SH-SY5Y (cell line): ENCODE measurements around the gene PSMD5.

Experiments
- GATA2 ChIP-seq: IDR thresholded peaks from 2 replicates; pipeline ENCODE4 v1.6.1; 2011; ENCODE audit warnings: mild to moderate bottlenecking, low read depth, low read length
- GATA3 ChIP-seq: IDR thresholded peaks from 2 replicates; pipeline ENCODE4 v1.6.1; 2011; ENCODE audit warnings: low read depth, mild to moderate bottlenecking, low read length, moderate library complexity

Gene PSMD5

GRCh38 chr9:120832807-120833206, 9.9 kb downstream of the PSMD5 start:
- no peak for TF ChIP-seq GATA3
- TF ChIP-seq GATA2 = no peak

GRCh38 chr9:120830865-120831264, 11.9 kb downstream of the PSMD5 start:
- TF ChIP-seq GATA3 (no peak), GATA2 (no peak)

GRCh38 chr9:120830151-120830550, 12.6 kb downstream of the PSMD5 start:
- TF ChIP-seq GATA3 (no peak), GATA2 (no peak)

GRCh38 chr9:120829650-120830049, 13.1 kb downstream of the PSMD5 start:
- no peak for TF ChIP-seq GATA2
- no peak for TF ChIP-seq GATA3

GRCh38 chr9:120820095-120820494, 22.6 kb downstream of the PSMD5 start:
- TF ChIP-seq GATA2 = no peak
- no peak for TF ChIP-seq GATA3

- TF ChIP-seq GATA2 = no peak
- no peak for TF ChIP-seq GATA3
Observed at GRCh38 chr9:120818595-120818994, 24.1 kb downstream of the PSMD5 start.

- TF ChIP-seq GATA2 = no peak
- no peak for TF ChIP-seq GATA3
Observed at GRCh38 chr9:120815075-120815474, 27.6 kb downstream of the PSMD5 start.

- TF ChIP-seq GATA2 = no peak
- TF ChIP-seq GATA3 = no peak
Observed at GRCh38 chr9:120808931-120809330, 33.8 kb downstream of the PSMD5 start.

GRCh38 chr9:120807607-120808379, 34.9 kb downstream of the PSMD5 start:
- TF ChIP-seq GATA2 = no peak
- no peak for TF ChIP-seq GATA3

GRCh38 chr9:120801441-120801840, 41.3 kb downstream of the PSMD5 start:
- no peak for TF ChIP-seq GATA3
- no peak for TF ChIP-seq GATA2

GRCh38 chr9:120792898-120793765, 49.6 kb downstream of the PSMD5 start, which contains the start of gene FBXW2:
TSS of gene FBXW2 (minus strand) at chr9:120793416. CDS start at chr9:120788258, 5,158 bp downstream.
- TF ChIP-seq GATA2 (no peak), GATA3 (no peak)

- TF ChIP-seq GATA3 (no peak), GATA2 (no peak)
Observed at GRCh38 chr9:120791161-120791560, 51.6 kb downstream of the PSMD5 start.

GRCh38 chr9:120787933-120788332, 54.8 kb downstream of the PSMD5 start:
- no peak for TF ChIP-seq GATA3
- TF ChIP-seq GATA2 = no peak

- no peak for TF ChIP-seq GATA3
- no peak for TF ChIP-seq GATA2
Observed at GRCh38 chr9:120783602-120784047, 59.1 kb downstream of the PSMD5 start.
